IMR-90 (cell line): Measurements from ENCODE around the gene B3GALT6. TPM values are rescaled to one million over a fixed set of nuclear protein-coding genes. Genes with fewer than 3 reads are reported as not detected.

ENCODE experiments used
- ATAC-seq: fragments of 200-7000 bp; cut with Tn5 transposase; 2 replicates; pipeline ENCODE4 v1.9.1; 2020; ENCODE audit warnings: low read depth, mild to moderate bottlenecking, moderate library complexity
- BruUV-seq: library from RNA; stranded (reverse); fragments of 400-500 nt; replicated peaks from 2 replicates; lab custom pipeline; 2021; lab: Mats Ljungman, UMichigan
- CTCF ChIA-PET: fragments of 300-600 bp; formaldehyde crosslinking; extraction: SDS; loops from one replicate; lab custom pipeline; 2021; ENCODE audit warnings: antibody characterized with exemption; lab: Yijun Ruan, JAX
- POLR2A ChIA-PET: fragments of 300-600 bp; sonication (Branson Sonifier 250); formaldehyde crosslinking; loops from one replicate; lab custom pipeline; 2022; ENCODE audit warnings: antibody characterized with exemption; ENCODE audit not compliant: unreplicated experiment; lab: Charles Lee
- DNase-seq: peaks from one replicate; pipeline ENCODE4 v3.0.0; 2013
- H2AFZ ChIP-seq: replicated peaks from 2 replicates; pipeline ENCODE3; 2013; ENCODE audit warnings: low read length, mild to moderate bottlenecking; ENCODE audit not compliant: poor library complexity
- H2AK5ac ChIP-seq: 2 replicates; pipeline ENCODE4 v1.6.1; 2013; ENCODE audit warnings: low read depth, low read length, inconsistent platforms
- H2AK9ac ChIP-seq: replicated peaks from 2 replicates; pipeline ENCODE3; 2013; ENCODE audit warnings: mild to moderate bottlenecking, low read depth, low read length, moderate library complexity; ENCODE audit not compliant: poor library complexity
- H2BK120ac ChIP-seq: 2 replicates; pipeline ENCODE4 v1.6.1; 2013; ENCODE audit warnings: low read depth, low read length, inconsistent platforms
- H2BK15ac ChIP-seq: 3 replicates; pipeline ENCODE4 v1.6.1; 2013; ENCODE audit warnings: low read depth, low read length, inconsistent platforms
- H2BK20ac ChIP-seq: 2 replicates; pipeline ENCODE4 v1.6.1; 2013; ENCODE audit warnings: low read depth, mild to moderate bottlenecking, inconsistent platforms, low read length, moderate library complexity
- H2BK5ac ChIP-seq: 2 replicates; pipeline ENCODE4 v1.6.1; 2013; ENCODE audit warnings: mild to moderate bottlenecking, low read depth, low read length, inconsistent platforms; ENCODE audit not compliant: poor library complexity, severe bottlenecking
- H3K14ac ChIP-seq: replicated peaks from 2 replicates; pipeline ENCODE4 v1.6.1; 2013; ENCODE audit warnings: low read depth, low read length, inconsistent platforms
- H3K18ac ChIP-seq: 2 replicates; pipeline ENCODE4 v1.6.1; 2013; ENCODE audit warnings: low read depth, low read length, control low read depth
- H3K23ac ChIP-seq: 2 replicates; pipeline ENCODE4 v1.6.1; 2013; ENCODE audit warnings: low read depth, low read length, inconsistent platforms
- H3K27ac ChIP-seq: 2 replicates; pipeline ENCODE4 v1.5.1; 2013; ENCODE audit warnings: mild to moderate bottlenecking, control low read depth, low read length; ENCODE audit not compliant: insufficient read depth
- H3K27me3 ChIP-seq: 2 replicates; pipeline ENCODE4 v1.6.1; 2013; ENCODE audit warnings: low read length; ENCODE audit not compliant: control insufficient read depth, insufficient read depth
- H3K36me3 ChIP-seq: 2 replicates; pipeline ENCODE4 v1.6.1; 2013; ENCODE audit warnings: low read length, mixed read lengths; ENCODE audit not compliant: control insufficient read depth, insufficient read depth
- H3K4ac ChIP-seq: 2 replicates; pipeline ENCODE4 v1.6.1; 2013; ENCODE audit warnings: low read depth, low read length, inconsistent platforms
- H3K4me1 ChIP-seq: 2 replicates; pipeline ENCODE4 v1.6.1; 2013; ENCODE audit warnings: low read length, mixed read lengths; ENCODE audit not compliant: control insufficient read depth, insufficient read depth
- H3K4me2 ChIP-seq: 2 replicates; pipeline ENCODE4 v1.6.1; 2013; ENCODE audit warnings: low read depth, mild to moderate bottlenecking, control low read depth, low read length, moderate library complexity
- H3K4me3 ChIP-seq: 2 replicates; pipeline ENCODE4 v1.5.1; 2013; ENCODE audit warnings: low read depth, mild to moderate bottlenecking, control low read depth, low read length, moderate library complexity; ENCODE audit not compliant: insufficient read depth
- H3K56ac ChIP-seq: 2 replicates; pipeline ENCODE4 v1.6.1; 2013; ENCODE audit warnings: low read length, inconsistent platforms; ENCODE audit not compliant: insufficient read depth; ENCODE audit errors: extremely low read depth
- H3K79me1 ChIP-seq, 2 experiments: 2 replicates each; pipeline ENCODE4 v1.6.1; 2013; ENCODE audit warnings: low read length in 2 of 2, inconsistent platforms in 1 of 2, low read depth in 1 of 2
- H3K9ac ChIP-seq: 2 replicates; pipeline ENCODE4 v1.6.1; 2013; ENCODE audit warnings: low read depth, low read length, control low read depth
- H3K9me1 ChIP-seq: 2 replicates; pipeline ENCODE4 v1.6.1; 2013; ENCODE audit warnings: low read length, inconsistent platforms; ENCODE audit not compliant: insufficient read depth
- H3K9me3 ChIP-seq: 2 replicates; pipeline ENCODE4 v1.6.1; 2013; ENCODE audit warnings: low read length; ENCODE audit not compliant: control insufficient read depth, insufficient read depth
- H4K20me1 ChIP-seq: 2 replicates; pipeline ENCODE4 v1.6.1; 2013; ENCODE audit warnings: low read length, inconsistent platforms; ENCODE audit not compliant: insufficient read depth
- H4K5ac ChIP-seq: 2 replicates; pipeline ENCODE4 v1.6.1; 2013; ENCODE audit warnings: mild to moderate bottlenecking, low read depth, low read length, control low read depth
- H4K8ac ChIP-seq, 2 experiments: 2 replicates each; pipeline ENCODE4 v1.6.1; 2013; ENCODE audit warnings: low read depth in 2 of 2, low read length in 2 of 2, control low read depth in 1 of 2, inconsistent platforms in 1 of 2
- H4K91ac ChIP-seq: 2 replicates; pipeline ENCODE4 v1.6.1; 2013; ENCODE audit warnings: low read depth, low read length, inconsistent platforms; ENCODE audit not compliant: insufficient read depth
- CEBPB ChIP-seq: IDR thresholded peaks from 2 replicates; pipeline ENCODE4 v1.6.1; 2012; ENCODE audit warnings: low read depth, low read length, improper control_type of control experiment
- CHD1 ChIP-seq: IDR thresholded peaks from 2 replicates; pipeline ENCODE4 v1.6.1; 2012; ENCODE audit warnings: low read depth, low read length, improper control_type of control experiment
- FOS ChIP-seq: fragments of 150-350 bp; IDR thresholded peaks from 2 replicates; pipeline ENCODE4 v1.6.1; 2016; ENCODE audit warnings: low read depth, low read length
- MAFK ChIP-seq: IDR thresholded peaks from 2 replicates; pipeline ENCODE4 v1.6.1; 2012; ENCODE audit warnings: low read depth, low read length, improper control_type of control experiment
- MAZ ChIP-seq: IDR thresholded peaks from 2 replicates; pipeline ENCODE4 v1.6.1; 2012; ENCODE audit warnings: low read depth, mild to moderate bottlenecking, low read length, improper control_type of control experiment, moderate library complexity, borderline replicate concordance
- NFE2L2 ChIP-seq: fragments of 150-350 bp; IDR thresholded peaks from 2 replicates; pipeline ENCODE4 v1.6.1; 2016; ENCODE audit warnings: low read depth, mild to moderate bottlenecking, low read length
- POLR2A ChIP-seq: IDR thresholded peaks from 2 replicates; pipeline ENCODE4 v1.6.1; 2012; ENCODE audit warnings: mild to moderate bottlenecking, low read depth, low read length
- USF2 ChIP-seq: fragments of 150-350 bp; IDR thresholded peaks from 2 replicates; pipeline ENCODE4 v1.6.1; 2017; ENCODE audit warnings: mild to moderate bottlenecking, antibody characterized with exemption, low read length, low read depth
- WGBS, 2 experiments: methylation state at CpG; one replicate each; pipeline versions ENCODE4 v1.1.5 to v1.1.7; 2013; ENCODE audit warnings: missing lambda C conversion rate in 2 of 2; ENCODE audit not compliant: insufficient read length in 1 of 2; ENCODE audit errors: extremely low coverage in 2 of 2; 5-methylcytosine and 5-hydroxymethylcytosine counted together
- dilution Hi-C: fragments of 300-500 bp; cut with HindIII; formaldehyde crosslinking; loops from one replicate; pipeline ENCODE4 v1.14.3; 2018; ENCODE audit warnings: low sequenced_read_pairs; ENCODE audit not compliant: unreplicated experiment
- in situ Hi-C: fragments of 300-500 bp; cut with MboI; formaldehyde crosslinking; loops from 3 replicates; pipeline ENCODE4 v1.14.3; 2019; ENCODE audit warnings: low sequenced_read_pairs, inconsistent platforms, mixed read lengths
- intact Hi-C: fragments of 100-400 bp; cut with micrococcal nuclease; formaldehyde crosslinking; loops from 2 replicates; pipeline ENCODE4 v1.10.0; 2022
- polyA plus RNA-seq, 3 experiments: library from polyadenylated mRNA; depleted of rRNA; stranded (reverse); fragments of >200 nt; gene quantifications; 2 replicates each; pipeline ENCODE4 v1.2.3, GENCODE V29; 2012; ENCODE audit warnings: low replicate concordance in 1 of 3
- total RNA-seq: library from RNA; depleted of rRNA; stranded (reverse); fragments of >200 nt; gene quantifications from 2 replicates; pipeline ENCODE4 v1.2.3, GENCODE V29; 2012

The B3GALT6 gene
- total and polyA plus RNA-seq, 2 of the 4 experiments (the other 2 are of a cell fraction) = 12.2 to 23.0 TPM

- no peak for TF ChIP-seq USF2
- no peak for TF ChIP-seq CHD1
- no peak for TF ChIP-seq POLR2A
- no peak for TF ChIP-seq NFE2L2
- TF ChIP-seq FOS = no peak
Measured at GRCh38 chr1:1204425-1204920, 27.6 kb upstream of the B3GALT6 start (continued).

GRCh38 chr1:1204998-1205768 is 26.9 kb upstream of the B3GALT6 start:
- ATAC-seq = no peak

More at GRCh38 chr1:1204998-1205768, 26.9 kb upstream of the B3GALT6 start:
- no peak overlapping the region for H2BK5ac ChIP-seq
- WGBS, 2 experiments = 94% methylated on average over 3 of the region's 19 CpGs; no CpG with 5 or more reads in 1 of the 2 experiments
- H3K4me1 ChIP-seq = peaks cover 12% of the 10 kb centered on the region
- H2AK5ac ChIP-seq = no peak overlapping the region
- no peak overlapping the region for H3K23ac ChIP-seq
- no peak overlapping the region for H2BK20ac ChIP-seq
- H3K9me1 ChIP-seq = no peaks in the 10 kb centered on the region
- DNase-seq = no peak
- no peak overlapping the region for H3K18ac ChIP-seq
- no peak overlapping the region for H2AFZ ChIP-seq
- no peaks in the 10 kb centered on the region for H3K9me3 ChIP-seq
- no peak overlapping the region for H4K8ac ChIP-seq
- H3K14ac ChIP-seq = no peak overlapping the region
- ChIA-PET POLR2A (no interaction called here), CTCF (no interaction called here)
- no peak overlapping the region for H2BK15ac ChIP-seq
- H2AK9ac ChIP-seq = no peak overlapping the region
- no peak overlapping the region for H2BK120ac ChIP-seq
- no peaks in the 10 kb centered on the region; the same call in 1 of the 2 replicates for H3K27me3 ChIP-seq
- no peaks in the 10 kb centered on the region for H4K20me1 ChIP-seq
- H3K79me1 ChIP-seq = no peaks in the 10 kb centered on the region
- intact Hi-C loops = no loop called here
- H3K4ac ChIP-seq = no peak overlapping the region
- in situ Hi-C loops = no loop called here
- no peak overlapping the region for H3K56ac ChIP-seq
- H3K4me3 ChIP-seq = no peak overlapping the region
- H3K36me3 ChIP-seq = no peaks in the 10 kb centered on the region
- dilution Hi-C loops = no loop called here
- TF ChIP-seq CEBPB = no peak
- TF ChIP-seq MAFK = no peak
- no peak for TF ChIP-seq MAZ
- BruUV-seq = no TSS peak
- H3K4me2 ChIP-seq = no peak overlapping the region
- no peak overlapping the region for H4K5ac ChIP-seq
- no peak overlapping the region for H3K9ac ChIP-seq
- no peak overlapping the region for H3K27ac ChIP-seq
- no peak overlapping the region for H4K91ac ChIP-seq
